ENCODE results near the gene ADAD1. TPM values are rescaled to one million over a fixed set of nuclear protein-coding genes. Genes with fewer than 3 reads are reported as not detected.

The ADAD1 gene
- total and polyA plus RNA-seq, 2 of the 4 experiments (the other 2 are of a cell fraction) = not detected

- no peaks in the 10 kb centered on the region for H3K9me3 ChIP-seq (ENCODE audit: control insufficient read depth, insufficient read depth, low read length)
- no peaks in the 10 kb centered on the region for H3K36me3 ChIP-seq (ENCODE audit: control insufficient read depth, insufficient read depth, low read length)
- no peaks in the 10 kb centered on the region for H4K20me1 ChIP-seq (ENCODE audit: insufficient read depth, low read length)
- ChIA-PET POLR2A (ENCODE audit: unreplicated experiment) (no interaction called here), CTCF (no interaction called here)
- H3K9me1 ChIP-seq (ENCODE audit: insufficient read depth, low read length) = no peaks in the 10 kb centered on the region
- no peak overlapping the region for H4K8ac ChIP-seq (ENCODE audit: low read depth in 2 of 2, low read length in 2 of 2)
- H3K4me1 ChIP-seq (ENCODE audit: control insufficient read depth, insufficient read depth, low read length) = no peaks in the 10 kb centered on the region
- dilution Hi-C loops (cut with HindIII; ENCODE audit: low sequenced_read_pairs, unreplicated experiment) (no loop called here), in situ Hi-C loops (cut with MboI; ENCODE audit: low sequenced_read_pairs) (no loop called here), intact Hi-C loops (cut with micrococcal nuclease) (no loop called here)
- no TSS peak for BruUV-seq (replicated peaks)
- no peak overlapping the region for H3K27ac ChIP-seq (ENCODE audit: insufficient read depth, low read length)
- H3K18ac ChIP-seq (ENCODE audit: low read depth, low read length) = no peak overlapping the region
- H3K27me3 ChIP-seq (ENCODE audit: control insufficient read depth, insufficient read depth, low read length) = no peaks in the 10 kb centered on the region
- no peak overlapping the region for H2BK120ac ChIP-seq (ENCODE audit: low read depth, low read length)
- H3K4ac ChIP-seq (ENCODE audit: low read depth, low read length) = no peak overlapping the region
- H2AK9ac ChIP-seq (replicated peaks; ENCODE audit: low read depth, low read length, poor library complexity) = no peak overlapping the region
- no peak overlapping the region for H3K9ac ChIP-seq (ENCODE audit: low read depth, low read length)
- H3K79me1 ChIP-seq (ENCODE audit: low read depth in 1 of 2, low read length in 2 of 2) = no peaks in the 10 kb centered on the region
- no peak overlapping the region for H2BK20ac ChIP-seq (ENCODE audit: low read depth, low read length)
- no peak for DNase-seq
- no peak for ATAC-seq (ENCODE audit: low read depth)
- H3K23ac ChIP-seq (ENCODE audit: low read depth, low read length) = no peak overlapping the region
- H2AFZ ChIP-seq (replicated peaks; ENCODE audit: low read length, poor library complexity) = no peak overlapping the region
- H2AK5ac ChIP-seq (ENCODE audit: low read depth, low read length) = no peak overlapping the region
- TF ChIP-seq MXI1 (IDR thresholded peaks at IDR 0.05; ENCODE audit: borderline replicate concordance, low read depth, low read length) (no peak), RAD21 (IDR thresholded peaks at IDR 0.05; ENCODE audit: low read length) (no peak), SMC3 (IDR thresholded peaks at IDR 0.05; ENCODE audit: low read depth, low read length) (no peak), NFE2L2 (IDR thresholded peaks at IDR 0.05; ENCODE audit: low read depth, low read length) (no peak)
- H4K5ac ChIP-seq (ENCODE audit: low read depth, low read length) = no peak overlapping the region
- H3K56ac ChIP-seq (ENCODE audit: extremely low read depth, insufficient read depth, low read length) = no peak overlapping the region
- no peak overlapping the region for H3K4me3 ChIP-seq (ENCODE audit: insufficient read depth, low read depth, low read length)
- H3K14ac ChIP-seq (replicated peaks; ENCODE audit: low read depth, low read length) = no peak overlapping the region
- H2BK5ac ChIP-seq (ENCODE audit: low read depth, low read length, poor library complexity, severe bottlenecking) = no peak overlapping the region
- no peak overlapping the region for H4K91ac ChIP-seq (ENCODE audit: insufficient read depth, low read depth, low read length)
- no peak overlapping the region for H2BK15ac ChIP-seq (ENCODE audit: low read depth, low read length)
- no peak overlapping the region for H3K4me2 ChIP-seq (ENCODE audit: low read depth, low read length)
Observed at GRCh38 chr4:122423246-122423645, 44.4 kb downstream of the ADAD1 start.
